ENCODE measurements around the gene MRPL41.
"Not testable (repeated sequence)": the region's sequence is repeated elsewhere in the genome, so short reads cannot be mapped to it uniquely, and the experiment has no call there.

The MRPL41 gene

DNA sequence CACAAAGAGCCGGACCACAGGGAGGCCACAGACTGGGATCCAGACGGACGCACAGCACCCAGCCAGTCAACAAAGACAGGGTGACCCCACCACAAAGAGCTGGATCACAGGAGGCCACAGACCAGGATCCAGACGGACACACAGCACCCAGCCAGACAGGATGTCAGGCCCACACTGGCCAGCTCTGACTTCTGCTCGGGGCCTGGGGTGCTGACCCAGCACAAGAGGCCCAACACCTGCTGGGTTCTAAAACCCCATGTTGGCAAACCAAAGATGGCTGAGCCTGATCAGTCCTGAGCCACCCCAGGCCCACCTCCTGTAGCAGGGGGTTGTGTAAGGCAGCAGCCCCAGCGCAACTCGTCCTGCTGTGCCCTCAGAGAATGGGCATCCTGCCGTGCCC lies 32.3 kb downstream of the MRPL41 start:
- no peak for DNase-seq (ENCODE audit: low spot score)

DNA sequence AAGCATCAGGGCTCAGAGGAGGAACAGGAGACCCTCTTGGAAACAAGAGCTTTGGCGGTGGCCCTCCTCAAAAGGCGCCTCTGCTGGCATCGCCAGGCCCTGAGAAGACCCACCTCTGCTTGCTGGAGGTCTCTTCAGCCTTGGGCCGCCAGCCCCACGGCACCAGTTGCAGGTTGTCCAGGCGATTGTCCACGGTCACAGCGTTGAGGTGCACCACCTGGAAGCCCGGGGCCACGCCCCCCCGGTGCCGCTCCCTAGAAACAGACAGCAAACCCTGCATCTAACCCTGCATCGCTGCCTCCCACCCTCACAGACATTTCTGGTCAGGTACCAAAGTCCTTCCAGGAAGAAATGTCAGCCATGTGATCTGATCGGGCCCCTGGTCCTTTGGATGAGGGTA lies 35.2 kb downstream of the MRPL41 start:
- DNase-seq (ENCODE audit: low spot score): no peak

- no peak for DNase-seq (ENCODE audit: low spot score)
These were observed 36.6 kb downstream of the MRPL41 start for GRCh38 chr9:137588311-137588710.

DNA sequence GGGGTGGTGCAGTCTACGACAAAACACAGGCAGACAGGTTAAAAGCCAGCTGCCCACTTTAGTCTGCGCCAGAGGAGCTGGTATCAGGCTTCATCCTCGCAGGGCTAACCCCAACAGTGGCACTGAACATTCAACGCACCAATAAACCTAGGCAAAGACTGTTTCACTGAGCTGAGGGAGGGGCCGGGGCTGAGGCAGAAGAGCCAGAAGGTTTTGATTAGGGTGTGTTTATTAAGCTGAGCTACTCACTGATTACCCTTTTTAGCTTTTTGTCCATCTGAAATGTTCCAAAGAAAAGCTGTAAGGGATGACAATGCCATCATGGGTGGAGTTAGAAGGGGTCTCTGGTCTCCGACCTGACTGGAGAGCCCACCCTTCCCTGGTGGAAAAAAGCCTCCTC lies 37.2 kb downstream of the MRPL41 start:
- no peak for DNase-seq (ENCODE audit: low spot score)

GRCh38 chr9:137589441-137590122 lies 37.9 kb downstream of the MRPL41 start:
- no peak for DNase-seq (ENCODE audit: low spot score)

- no peak for DNase-seq (ENCODE audit: low spot score)
These were observed 38.4 kb downstream of the MRPL41 start for GRCh38 chr9:137590123-137590468.

- peak; percentile 74 for DNase-seq (ENCODE audit: low spot score)
These were observed 39.0 kb downstream of the MRPL41 start, which contains the start of gene ZMYND19 for GRCh38 chr9:137590469-137591383. ZMYND19 (minus strand) TSS chr9:137590512; CDS start chr9:137590263, 249 bp downstream.

- no peak for DNase-seq (ENCODE audit: low spot score)
These were observed 41.1 kb downstream of the MRPL41 start for GRCh38 chr9:137592767-137593166.

- DNase-seq (ENCODE audit: low spot score): no peak
These were observed 41.5 kb downstream of the MRPL41 start for GRCh38 chr9:137593176-137593575.

GRCh38 chr9:137596577-137596976 lies 44.9 kb downstream of the MRPL41 start:
- not testable (repeated sequence) for DNase-seq (ENCODE audit: low spot score)

GRCh38 chr9:137598943-137599342 lies 47.3 kb downstream of the MRPL41 start:
- no peak for DNase-seq (ENCODE audit: low spot score)

Data from pons (tissue), 1 donor.